Measurements from ENCODE around the gene FNDC5. TPM values are rescaled to one million over a fixed set of nuclear protein-coding genes. Genes with fewer than 3 reads are reported as not detected.

Gene FNDC5
- total RNA-seq, 3 donors from 2014 or later = 0.38 to 0.51 (median 0.41) TPM

DNA sequence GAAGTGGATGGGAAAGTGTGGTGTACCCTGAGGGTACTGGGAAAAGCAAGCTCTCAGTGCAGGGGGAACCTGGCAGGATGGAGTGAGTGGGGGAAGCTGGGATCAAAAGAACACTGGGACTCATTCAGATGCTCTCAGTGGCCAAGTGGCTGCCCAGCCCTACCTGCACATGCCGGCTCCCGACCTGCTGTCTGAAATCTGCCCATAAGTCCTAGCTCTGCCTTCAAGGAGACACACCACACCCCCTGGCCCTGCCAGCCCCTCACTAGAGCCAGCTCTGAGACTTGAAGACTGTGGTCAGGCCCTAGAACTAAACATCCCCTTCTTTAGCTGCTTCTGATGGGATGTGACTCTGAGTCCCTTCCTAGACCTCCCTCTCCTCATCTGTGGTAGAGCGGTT lies 28.2 kb upstream of the FNDC5 start:
- peaks cover 13% of the 10 kb centered on the region for H3K4me1 ChIP-seq (ENCODE audit: low read depth)
- intact Hi-C loops (cut with DNase I, micrococcal nuclease) = no loop called here

DNA sequence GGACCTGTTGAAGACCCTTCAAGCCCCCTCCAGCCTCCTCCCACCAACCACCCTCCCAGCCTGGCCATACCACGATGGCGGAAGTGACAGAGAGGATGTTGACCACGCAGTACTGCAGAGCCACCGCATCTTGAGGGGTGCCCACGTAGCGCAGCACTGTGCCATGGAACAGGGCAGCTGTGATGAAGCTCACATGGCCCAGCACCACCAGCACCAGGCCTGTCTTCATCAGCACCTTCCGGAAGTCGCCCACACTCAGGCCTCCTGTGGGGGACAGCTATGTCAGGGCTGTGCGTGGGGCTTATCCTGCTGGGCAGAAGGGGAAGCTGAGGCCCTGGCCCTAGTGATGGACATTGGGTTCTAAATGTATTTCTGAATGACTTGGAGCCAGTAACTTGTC lies 27.3 kb upstream of the FNDC5 start:
- Histone ChIP-seq H3K4me3 (no peak overlapping the region), H3K9me3 (no peaks in the 10 kb centered on the region), H3K36me3 (ENCODE audit: low read depth) (no peaks in the 10 kb centered on the region), H3K4me1 (ENCODE audit: low read depth) (peaks cover 13% of the 10 kb centered on the region)
- TF ChIP-seq CTCF (IDR thresholded peaks at IDR 0.05) = no peak
- intact Hi-C loops (cut with DNase I, micrococcal nuclease) = no loop called here
- DNase-seq = peak in 1 of 3 donors; percentile 22
- ATAC-seq = no peak

More for the DNA sequence above, 28.2 kb upstream of the FNDC5 start:
- TF ChIP-seq CTCF (IDR thresholded peaks at IDR 0.05) = no peak
- no peak overlapping the region for H3K4me3 ChIP-seq
- H3K36me3 ChIP-seq (ENCODE audit: low read depth) = no peaks in the 10 kb centered on the region
- H3K9me3 ChIP-seq = no peaks in the 10 kb centered on the region
- DNase-seq (peak in 1 of 3 donors; percentile 25), ATAC-seq (no peak)

GRCh38 chr1:32897082-32898049 lies 26.7 kb upstream of the FNDC5 start:
- no peak for TF ChIP-seq CTCF (IDR thresholded peaks at IDR 0.05)
- peaks cover 13% of the 10 kb centered on the region for H3K4me1 ChIP-seq (ENCODE audit: low read depth)
- ATAC-seq = no peak
- H3K9me3 ChIP-seq = no peaks in the 10 kb centered on the region
- intact Hi-C loops (cut with DNase I, micrococcal nuclease) = no loop called here
- no peaks in the 10 kb centered on the region for H3K36me3 ChIP-seq (ENCODE audit: low read depth)
- peak in 1 of 3 donors; percentile 10 for DNase-seq
- H3K4me3 ChIP-seq = no peak overlapping the region

DNA sequence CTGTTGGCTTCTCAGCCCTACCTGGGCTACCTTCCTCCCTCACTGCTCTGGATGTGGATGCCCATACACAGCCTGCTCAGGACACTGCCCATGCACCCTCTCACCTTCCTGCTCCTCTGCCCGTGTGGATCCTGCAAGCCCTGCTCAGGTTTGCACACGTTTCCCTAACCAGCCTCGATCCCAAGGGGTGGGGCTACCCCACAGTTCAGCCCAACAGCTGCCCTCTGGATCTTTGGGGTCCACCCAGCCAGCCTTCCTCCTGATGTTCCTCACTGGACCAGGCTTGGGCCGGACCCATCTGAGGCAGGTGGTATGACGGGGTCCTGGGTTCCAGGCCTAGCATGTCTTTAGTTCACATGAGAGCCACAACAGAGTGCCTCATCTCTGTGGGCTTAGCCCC lies 25.7 kb upstream of the FNDC5 start:
- Histone ChIP-seq H3K4me1 (ENCODE audit: low read depth) (peaks cover 13% of the 10 kb centered on the region), H3K4me3 (no peak overlapping the region), H3K36me3 (ENCODE audit: low read depth) (no peaks in the 10 kb centered on the region), H3K9me3 (no peaks in the 10 kb centered on the region)
- no peak for TF ChIP-seq CTCF (IDR thresholded peaks at IDR 0.05)
- DNase-seq (peak in 1 of 3 donors; percentile 25), ATAC-seq (no peak)
- intact Hi-C loops (cut with DNase I, micrococcal nuclease) = no loop called here

- DNase-seq (peak in 1 of 3 donors; percentile 33), ATAC-seq (no peak)
- H3K9me3 ChIP-seq = no peaks in the 10 kb centered on the region
- no peaks in the 10 kb centered on the region for H3K36me3 ChIP-seq (ENCODE audit: low read depth)
- H3K4me3 ChIP-seq = no peak overlapping the region
- peaks cover 13% of the 10 kb centered on the region for H3K4me1 ChIP-seq (ENCODE audit: low read depth)
- no peak for TF ChIP-seq CTCF (IDR thresholded peaks at IDR 0.05)
- intact Hi-C loops (cut with DNase I, micrococcal nuclease) = no loop called here
These were observed 24.9 kb upstream of the FNDC5 start for GRCh38 chr1:32895325-32896215.

Data from mucosa of descending colon (tissue), 3 donors.